ENCODE results near the gene RGL2.
A peak's percentile ranks its signal among the peaks of the same experiment; 100 is the strongest.
"Not testable (repeated sequence)": the region's sequence is repeated elsewhere in the genome, so short reads cannot be mapped to it uniquely, and the experiment has no call there.

The RGL2 gene

GRCh38 chr6:33298773-33299236 lies at the start of gene RGL2:
Gene RGL2, minus strand, starts transcription at chr6:33298942. Its CDS starts 332 bp downstream, at chr6:33298610.
- intact Hi-C loops (cut with micrococcal nuclease): loop anchor here (1.0 to 2.0 kb wide), 3 partner anchors 10 to 50 kb away; partner anchors contain the start of genes PFDN6 and WDR46
- H3K9me3 Mint-ChIP-seq: no peaks in the 10 kb centered on the region
- peaks cover 71% of the 10 kb centered on the region for H3K4me1 Mint-ChIP-seq (ENCODE audit: low read depth)
- H3K27ac Mint-ChIP-seq: peak within 1 kb of the TSS; percentile 97
- H3K36me3 Mint-ChIP-seq (ENCODE audit: low read depth): peaks cover 100% of the 10 kb centered on the region
- peak within 1 kb of the TSS; percentile 99 for H3K4me3 Mint-ChIP-seq
- no peaks in the 10 kb centered on the region for H3K27me3 Mint-ChIP-seq

- Mint-ChIP-seq H3K36me3 (ENCODE audit: low read depth) (no peaks in the 10 kb centered on the region), H3K4me3 (no peak overlapping the region), H3K27ac (no peak overlapping the region), H3K27me3 (no peaks in the 10 kb centered on the region), H3K9me3 (no peaks in the 10 kb centered on the region), H3K4me1 (ENCODE audit: low read depth) (peaks cover 7% of the 10 kb centered on the region)
- intact Hi-C loops (cut with micrococcal nuclease): loop anchor here (5.0 kb wide), 1 partner anchor 36 kb away; the partner anchor contains the start of gene TAPBP
Measured at GRCh38 chr6:33347816-33348215, 49.1 kb upstream of the RGL2 start.

- not testable (repeated sequence) for H3K4me1 Mint-ChIP-seq (ENCODE audit: low read depth); H3K27me3 Mint-ChIP-seq; H3K36me3 Mint-ChIP-seq (ENCODE audit: low read depth); H3K9me3 Mint-ChIP-seq; H3K27ac Mint-ChIP-seq; H3K4me3 Mint-ChIP-seq
- intact Hi-C loops (cut with micrococcal nuclease): loop anchor here (5.0 kb wide), 1 partner anchor 35 kb away; the partner anchor contains the start of gene TAPBP
Measured at GRCh38 chr6:33346972-33347371, 48.2 kb upstream of the RGL2 start.

- Mint-ChIP-seq H3K9me3 (no peaks in the 10 kb centered on the region), H3K27ac (no peak overlapping the region), H3K4me3 (peak overlapping the region; percentile 14), H3K4me1 (ENCODE audit: low read depth) (peaks cover 7% of the 10 kb centered on the region), H3K36me3 (ENCODE audit: low read depth) (no peaks in the 10 kb centered on the region), H3K27me3 (peaks cover 2% of the 10 kb centered on the region)
- intact Hi-C loops (cut with micrococcal nuclease): loop anchor here (2.0 to 5.0 kb wide), 2 partner anchors 33 to 44 kb away; partner anchors contain the start of gene TAPBP
Measured at GRCh38 chr6:33344701-33345697, 46.3 kb upstream of the RGL2 start.

- intact Hi-C loops (cut with micrococcal nuclease): loop anchor here (2.0 kb wide), 1 partner anchor 43 kb away; no protein-coding TSS in a partner anchor
Measured at GRCh38 chr6:33343953-33344611, 45.3 kb upstream of the RGL2 start.

GRCh38 chr6:33343606-33343952 lies 44.8 kb upstream of the RGL2 start:
- H3K4me1 Mint-ChIP-seq (ENCODE audit: low read depth): peaks cover 15% of the 10 kb centered on the region
- H3K27me3 Mint-ChIP-seq; intact Hi-C loops (cut with micrococcal nuclease); H3K27ac Mint-ChIP-seq; H3K4me3 Mint-ChIP-seq; H3K9me3 Mint-ChIP-seq; H3K36me3 Mint-ChIP-seq (ENCODE audit: low read depth): not testable (repeated sequence)

More at GRCh38 chr6:33343953-33344611, 45.3 kb upstream of the RGL2 start:
- no peak overlapping the region for H3K27ac Mint-ChIP-seq
- H3K9me3 Mint-ChIP-seq: no peaks in the 10 kb centered on the region
- peaks cover 13% of the 10 kb centered on the region for H3K4me1 Mint-ChIP-seq (ENCODE audit: low read depth)
- H3K4me3 Mint-ChIP-seq: no peak overlapping the region
- no peaks in the 10 kb centered on the region for H3K36me3 Mint-ChIP-seq (ENCODE audit: low read depth)
- H3K27me3 Mint-ChIP-seq: peaks cover 2% of the 10 kb centered on the region

GRCh38 chr6:33339193-33339592 lies 40.5 kb upstream of the RGL2 start:
- peaks cover 9% of the 10 kb centered on the region for H3K4me1 Mint-ChIP-seq (ENCODE audit: low read depth)
- intact Hi-C loops (cut with micrococcal nuclease): no loop called here

GRCh38 chr6:33336495-33336894 lies 37.8 kb upstream of the RGL2 start:
- no peaks in the 10 kb centered on the region for H3K9me3 Mint-ChIP-seq
- no peak overlapping the region for H3K27ac Mint-ChIP-seq
- H3K4me3 Mint-ChIP-seq: no peak overlapping the region
- intact Hi-C loops (cut with micrococcal nuclease): no loop called here
- peaks cover 9% of the 10 kb centered on the region for H3K4me1 Mint-ChIP-seq (ENCODE audit: low read depth)
- no peaks in the 10 kb centered on the region for H3K36me3 Mint-ChIP-seq (ENCODE audit: low read depth)
- peaks cover 2% of the 10 kb centered on the region for H3K27me3 Mint-ChIP-seq

More at GRCh38 chr6:33339193-33339592, 40.5 kb upstream of the RGL2 start:
- Mint-ChIP-seq H3K9me3 (no peaks in the 10 kb centered on the region), H3K36me3 (ENCODE audit: low read depth) (no peaks in the 10 kb centered on the region), H3K4me3 (no peak overlapping the region), H3K27ac (no peak overlapping the region), H3K27me3 (peaks cover 2% of the 10 kb centered on the region)

- H3K4me3 Mint-ChIP-seq: no peak overlapping the region
- H3K27me3 Mint-ChIP-seq: peaks cover 2% of the 10 kb centered on the region
- intact Hi-C loops (cut with micrococcal nuclease): no loop called here
- H3K9me3 Mint-ChIP-seq: no peaks in the 10 kb centered on the region
- peak overlapping the region; percentile 41 for H3K27ac Mint-ChIP-seq
- H3K36me3 Mint-ChIP-seq (ENCODE audit: low read depth): no peaks in the 10 kb centered on the region
- H3K4me1 Mint-ChIP-seq (ENCODE audit: low read depth): peaks cover 9% of the 10 kb centered on the region
Measured at GRCh38 chr6:33335916-33336315, 37.2 kb upstream of the RGL2 start.

GRCh38 chr6:33333666-33334065 lies 34.9 kb upstream of the RGL2 start:
- H3K9me3 Mint-ChIP-seq: no peaks in the 10 kb centered on the region
- H3K27ac Mint-ChIP-seq: no peak overlapping the region
- no peaks in the 10 kb centered on the region for H3K4me1 Mint-ChIP-seq (ENCODE audit: low read depth)
- intact Hi-C loops (cut with micrococcal nuclease): no loop called here
- no peaks in the 10 kb centered on the region for H3K36me3 Mint-ChIP-seq (ENCODE audit: low read depth)
- H3K27me3 Mint-ChIP-seq: no peaks in the 10 kb centered on the region
- H3K4me3 Mint-ChIP-seq: no peak overlapping the region

GRCh38 chr6:33330736-33331135 lies 32.0 kb upstream of the RGL2 start:
- intact Hi-C loops (cut with micrococcal nuclease): no loop called here
- H3K4me1 Mint-ChIP-seq (ENCODE audit: low read depth): no peaks in the 10 kb centered on the region
- no peaks in the 10 kb centered on the region for H3K9me3 Mint-ChIP-seq
- no peak overlapping the region for H3K27ac Mint-ChIP-seq
- no peak overlapping the region for H3K4me3 Mint-ChIP-seq
- no peaks in the 10 kb centered on the region for H3K27me3 Mint-ChIP-seq
- H3K36me3 Mint-ChIP-seq (ENCODE audit: low read depth): no peaks in the 10 kb centered on the region

GRCh38 chr6:33329058-33329457 lies 30.3 kb upstream of the RGL2 start:
- Mint-ChIP-seq H3K27me3 (no peaks in the 10 kb centered on the region), H3K9me3 (no peaks in the 10 kb centered on the region), H3K36me3 (ENCODE audit: low read depth) (no peaks in the 10 kb centered on the region), H3K4me3 (no peak overlapping the region), H3K4me1 (ENCODE audit: low read depth) (peaks cover 6% of the 10 kb centered on the region), H3K27ac (no peak overlapping the region)
- intact Hi-C loops (cut with micrococcal nuclease): no loop called here

- intact Hi-C loops (cut with micrococcal nuclease): no loop called here
- no peaks in the 10 kb centered on the region for H3K27me3 Mint-ChIP-seq
- H3K4me3 Mint-ChIP-seq: peak overlapping the region; percentile 99
- peak overlapping the region; percentile 100 for H3K27ac Mint-ChIP-seq
- H3K36me3 Mint-ChIP-seq (ENCODE audit: low read depth): peaks cover 38% of the 10 kb centered on the region
- no peaks in the 10 kb centered on the region for H3K9me3 Mint-ChIP-seq
- H3K4me1 Mint-ChIP-seq (ENCODE audit: low read depth): peaks cover 54% of the 10 kb centered on the region
Measured at GRCh38 chr6:33324125-33324524, 25.4 kb upstream of the RGL2 start.

- Mint-ChIP-seq H3K27me3 (no peaks in the 10 kb centered on the region), H3K4me1 (ENCODE audit: low read depth) (peaks cover 60% of the 10 kb centered on the region)
Measured at GRCh38 chr6:33323623-33323948, 24.8 kb upstream of the RGL2 start.

More at GRCh38 chr6:33323623-33323948, 24.8 kb upstream of the RGL2 start:
- Mint-ChIP-seq H3K4me3 (peak overlapping the region; percentile 99), H3K9me3 (no peaks in the 10 kb centered on the region), H3K27ac (peak overlapping the region; percentile 100), H3K36me3 (ENCODE audit: low read depth) (peaks cover 43% of the 10 kb centered on the region)
- intact Hi-C loops (cut with micrococcal nuclease): loop anchor here (1.0 kb wide), 1 partner anchor 9 kb away; the partner anchor contains the start of gene TAPBP

All from dendritic cell treated with granulocyte-macrophage colony-stimulating factor and Interleukin-4, amounts not matched to agents 40 ng/mL and 50 ng/mL, for 4 days (primary cell).